Activated CD4-positive, alpha-beta T cell treated with anti-CD3 and anti-CD28 coated beads for 36 hours (primary cell): ENCODE data around the gene CYP3A7. TPM values are rescaled to one million over a fixed set of nuclear protein-coding genes. Genes with fewer than 3 reads are reported as not detected.
"Not testable (repeated sequence)": the region's sequence is repeated elsewhere in the genome, so short reads cannot be mapped to it uniquely, and the experiment has no call there.

ENCODE experiments used
- ATAC-seq: fragments of 200-7000 bp; cut with Tn5 transposase; one replicate; pipeline ENCODE4 v1.10.0; 2021; ENCODE audit warnings: mild to moderate bottlenecking, moderate library complexity
- CTCF ChIA-PET: fragments of 350-600 bp; sonication (Branson Sonifier 250); formaldehyde crosslinking; loops from one replicate; lab custom pipeline; 2021; ENCODE audit warnings: antibody characterized with exemption; lab: Charles Lee
- POLR2A ChIA-PET: fragments of 350-600 bp; sonication (Branson Sonifier 250); formaldehyde crosslinking; loops from one replicate; lab custom pipeline; 2021; ENCODE audit warnings: antibody characterized with exemption, inconsistent platforms; lab: Charles Lee
- DNase-seq: peaks from one replicate; pipeline ENCODE4 v3.0.0-alpha.2; 2020
- H3K27ac Mint-ChIP-seq: one replicate; pipeline ENCODE4 v1.8.0; 2021; ENCODE audit warnings: mixed read lengths
- H3K27me3 Mint-ChIP-seq: one replicate; pipeline ENCODE4 v1.8.0; 2021; ENCODE audit warnings: mixed read lengths
- H3K36me3 Mint-ChIP-seq: one replicate; pipeline ENCODE4 v1.8.0; 2021; ENCODE audit warnings: low read depth, mixed read lengths
- H3K4me1 Mint-ChIP-seq: one replicate; pipeline ENCODE4 v1.8.0; 2021; ENCODE audit warnings: mixed read lengths
- H3K4me3 Mint-ChIP-seq: one replicate; pipeline ENCODE4 v1.8.0; 2021; ENCODE audit warnings: mild to moderate bottlenecking, moderate library complexity, mixed read lengths
- H3K9me3 Mint-ChIP-seq: one replicate; pipeline ENCODE4 v1.8.0; 2021; ENCODE audit warnings: low read depth, mixed read lengths
- intact Hi-C, 2 experiments: fragments of 100-400 bp; cut with DNase I in 1 of 2; cut with micrococcal nuclease in 1 of 2; formaldehyde crosslinking; loops; one replicate each; pipeline versions ENCODE4 v1.14.2 to v1.15.1; 2022 to 2024; cut with DNase I, micrococcal nuclease
- total RNA-seq, 2 experiments: library from RNA; stranded (reverse); gene quantifications; one replicate each; pipeline ENCODE4 v1.2.3, GENCODE V29; 2021

CYP3A7 gene
- total RNA-seq, 2 experiments from 2014 or later, result not detected

GRCh38 chr7:99740573-99741440 is 5.8 kb upstream of the CYP3A7 start:
- CTCF ChIA-PET, result interaction anchor here (1.6 kb wide), 1 partner anchor 215 kb away, joined by 3 read pairs; no protein-coding TSS in a partner anchor
- Mint-ChIP-seq H3K27me3 (peaks cover 3% of the 10 kb centered on the region), H3K4me1 (peaks cover 17% of the 10 kb centered on the region), H3K9me3 (peaks cover 2% of the 10 kb centered on the region), H3K36me3 (peaks cover 9% of the 10 kb centered on the region), H3K27ac (peak overlapping the region; percentile 65), H3K4me3 (no peak overlapping the region)
- intact Hi-C loops, result no loop called here
- DNase-seq, result no peak
- POLR2A ChIA-PET, result no interaction called here
- peak; percentile 81 for ATAC-seq

DNA sequence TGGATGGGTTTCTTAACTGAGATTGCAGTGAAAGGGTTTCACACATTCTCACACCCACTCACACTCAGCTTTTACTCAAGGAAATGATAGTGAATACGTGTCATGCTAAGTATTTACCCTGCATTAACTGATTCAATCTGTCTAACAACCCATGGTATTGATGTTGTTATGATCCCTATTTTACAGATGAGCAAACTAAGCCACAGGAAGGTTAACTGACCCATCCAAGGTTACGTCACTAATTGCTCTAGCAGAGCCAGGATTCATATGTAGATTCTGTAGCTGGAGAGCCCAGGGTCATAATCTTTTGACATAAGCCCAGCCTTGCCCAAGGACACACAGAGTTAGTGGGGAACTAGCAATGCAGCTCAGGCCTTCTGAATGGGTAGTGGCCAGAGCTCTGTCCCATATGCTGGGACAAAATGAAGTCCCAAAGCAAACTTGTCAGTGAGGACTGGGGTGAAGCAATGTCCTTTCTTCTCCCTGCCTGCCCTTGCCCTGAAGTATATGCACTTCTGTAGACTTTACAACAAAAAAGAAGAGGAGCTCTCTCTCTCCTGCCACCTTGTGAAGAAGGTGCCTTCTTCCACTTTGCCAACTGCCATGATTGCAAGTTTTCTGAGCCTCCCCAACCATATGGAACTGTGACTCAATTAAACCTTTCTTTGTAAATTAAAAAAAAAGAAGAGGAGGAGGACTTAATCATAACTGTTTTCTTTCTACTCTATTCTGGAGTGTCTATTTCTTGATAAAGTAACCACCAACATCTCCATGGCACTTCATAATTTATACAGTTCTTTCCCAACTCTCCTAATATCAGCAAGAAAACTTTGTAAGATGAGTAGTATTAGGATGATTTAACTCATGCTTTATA is 4.9 kb upstream of the CYP3A7 start:
- intact Hi-C loops, result no loop called here
- H3K9me3 Mint-ChIP-seq, result no peaks in the 10 kb centered on the region
- peaks cover 9% of the 10 kb centered on the region for H3K36me3 Mint-ChIP-seq
- ATAC-seq (peak; percentile 71), DNase-seq (no peak)
- CTCF ChIA-PET, result interaction anchor here (1.6 kb wide), 1 partner anchor 215 kb away, joined by 3 read pairs; no protein-coding TSS in a partner anchor
- H3K27me3 Mint-ChIP-seq, result peaks cover 7% of the 10 kb centered on the region
- H3K4me3 Mint-ChIP-seq, result no peak overlapping the region
- H3K4me1 Mint-ChIP-seq, result peaks cover 17% of the 10 kb centered on the region
- H3K27ac Mint-ChIP-seq, result peak overlapping the region; percentile 14
- POLR2A ChIA-PET, result no interaction called here

DNA sequence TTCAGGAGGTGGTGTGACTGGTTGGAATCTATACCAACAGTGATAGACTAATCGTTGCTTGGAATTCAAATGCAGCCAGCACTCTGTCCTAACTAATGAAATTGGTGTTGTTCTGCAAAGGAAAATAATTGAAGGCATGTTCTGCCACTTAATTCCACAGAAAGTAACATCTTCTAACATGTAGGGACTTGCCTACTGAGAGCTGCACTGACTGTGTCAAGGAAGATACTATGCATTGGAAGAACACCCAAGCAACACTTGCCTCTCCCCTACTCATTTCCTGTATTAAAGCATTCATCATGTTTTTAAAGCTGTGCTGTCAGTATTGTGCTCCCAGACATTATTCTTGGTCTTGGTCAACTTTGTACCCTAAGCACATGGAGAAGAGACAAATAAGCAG is 2.7 kb upstream of the CYP3A7 start:
- Mint-ChIP-seq H3K27ac (no peak overlapping the region), H3K27me3 (peaks cover 3% of the 10 kb centered on the region), H3K36me3 (peaks cover 9% of the 10 kb centered on the region), H3K4me1 (peaks cover 17% of the 10 kb centered on the region), H3K9me3 (no peaks in the 10 kb centered on the region), H3K4me3 (no peak overlapping the region)
- POLR2A ChIA-PET, result no interaction called here
- no peak for ATAC-seq
- DNase-seq, result no peak
- intact Hi-C loops, result no loop called here
- CTCF ChIA-PET, result interaction anchor here (0.7 kb wide), 1 partner anchor 73 kb away, joined by 3 read pairs; no protein-coding TSS in a partner anchor

DNA sequence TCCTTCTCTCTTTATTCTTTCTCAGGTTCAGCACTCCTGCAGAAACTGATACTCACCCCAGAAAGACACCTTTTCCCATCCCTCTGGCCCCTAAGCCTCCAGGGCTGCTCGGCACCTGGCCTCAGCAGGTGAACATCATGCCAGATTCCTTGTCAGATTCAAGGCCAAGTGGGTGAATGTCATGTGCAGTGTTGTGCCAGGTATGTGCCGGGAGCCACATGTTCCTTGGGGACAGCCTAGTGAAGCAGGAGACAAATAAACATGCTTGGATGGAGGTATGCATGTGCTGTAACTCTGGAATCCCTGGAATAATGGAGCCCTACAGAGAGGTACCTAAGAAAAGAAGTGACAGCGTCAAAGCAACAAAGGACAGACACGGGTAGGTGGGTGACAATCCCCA is 1.7 kb upstream of the CYP3A7 start:
- DNase-seq, H3K36me3 Mint-ChIP-seq, intact Hi-C loops, CTCF ChIA-PET, H3K9me3 Mint-ChIP-seq, H3K27me3 Mint-ChIP-seq, H3K27ac Mint-ChIP-seq, ATAC-seq, POLR2A ChIA-PET, H3K4me3 Mint-ChIP-seq: not testable (repeated sequence)
- peaks cover 24% of the 10 kb centered on the region for H3K4me1 Mint-ChIP-seq

GRCh38 chr7:99733448-99733847 is 1.5 kb downstream of the CYP3A7 start:
- intact Hi-C loops, result loop anchor here in 1 of 2 experiments (2.0 kb wide), 1 partner anchor 15 kb away; no protein-coding TSS in a partner anchor
- Mint-ChIP-seq H3K9me3 (no peaks in the 10 kb centered on the region), H3K36me3 (peaks cover 3% of the 10 kb centered on the region), H3K27ac (no peak overlapping the region), H3K4me3 (no peak overlapping the region), H3K27me3 (peaks cover 3% of the 10 kb centered on the region), H3K4me1 (peaks cover 10% of the 10 kb centered on the region)
- POLR2A ChIA-PET, result no interaction called here
- no peak for DNase-seq
- no peak for ATAC-seq
- CTCF ChIA-PET, result no interaction called here

GRCh38 chr7:99733003-99733402 is 2.0 kb downstream of the CYP3A7 start:
- Mint-ChIP-seq H3K36me3 (no peaks in the 10 kb centered on the region), H3K4me3 (no peak overlapping the region), H3K9me3 (no peaks in the 10 kb centered on the region), H3K27me3 (peaks cover 3% of the 10 kb centered on the region), H3K27ac (no peak overlapping the region), H3K4me1 (peaks cover 10% of the 10 kb centered on the region)
- DNase-seq (no peak), ATAC-seq (no peak)
- POLR2A ChIA-PET, result no interaction called here
- CTCF ChIA-PET, result no interaction called here
- intact Hi-C loops, result loop anchor here in 1 of 2 experiments (2.0 kb wide), 1 partner anchor 16 kb away; no protein-coding TSS in a partner anchor

DNA sequence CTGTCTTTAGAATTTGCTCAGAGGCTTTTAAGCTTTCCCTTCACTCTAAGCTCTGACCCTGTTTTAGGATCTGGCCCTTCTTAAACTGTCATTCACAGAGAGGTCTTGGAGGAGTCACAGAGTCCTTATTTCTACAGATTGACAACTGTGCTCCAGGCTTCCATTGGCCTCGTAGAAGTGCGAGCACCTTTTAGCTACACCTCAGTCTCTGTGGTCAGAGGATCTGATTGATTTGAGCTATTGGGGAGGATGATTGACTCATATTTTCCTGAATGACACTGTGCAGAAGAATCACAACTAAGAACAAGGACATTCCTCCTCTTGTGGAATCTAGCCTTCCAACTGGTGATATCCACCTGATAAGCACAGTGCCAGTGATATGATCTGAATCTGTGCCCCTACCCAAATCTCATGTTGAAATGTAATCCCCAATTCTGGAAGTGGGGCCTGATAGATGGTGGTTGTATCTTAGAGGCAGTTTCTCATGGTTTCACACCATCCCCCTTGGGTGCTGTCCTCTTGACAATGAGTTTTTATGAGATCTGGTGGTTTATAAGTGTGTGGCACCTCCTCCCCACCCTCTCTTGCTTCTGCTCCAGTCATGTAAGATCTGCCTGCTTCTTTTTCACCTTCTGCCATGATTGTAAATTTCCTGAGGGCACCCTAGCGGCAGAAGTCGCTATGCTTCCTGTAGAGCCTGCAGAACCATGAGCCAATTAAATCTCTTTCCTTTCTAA is 3.2 kb downstream of the CYP3A7 start:
- Mint-ChIP-seq H3K27ac (no peak overlapping the region), H3K27me3 (peaks cover 3% of the 10 kb centered on the region), H3K4me1 (peaks cover 10% of the 10 kb centered on the region), H3K9me3 (no peaks in the 10 kb centered on the region), H3K36me3 (no peaks in the 10 kb centered on the region), H3K4me3 (no peak overlapping the region)
- ChIA-PET POLR2A (no interaction called here), CTCF (interaction anchor here (0.6 kb wide), 1 partner anchor 616 kb away, joined by 3 read pairs; no protein-coding TSS in a partner anchor)
- ATAC-seq (peak; percentile 74), DNase-seq (peak; percentile 28)
- intact Hi-C loops, result loop anchor here in 1 of 2 experiments (2.0 kb wide), 1 partner anchor 17 kb away; no protein-coding TSS in a partner anchor

DNA sequence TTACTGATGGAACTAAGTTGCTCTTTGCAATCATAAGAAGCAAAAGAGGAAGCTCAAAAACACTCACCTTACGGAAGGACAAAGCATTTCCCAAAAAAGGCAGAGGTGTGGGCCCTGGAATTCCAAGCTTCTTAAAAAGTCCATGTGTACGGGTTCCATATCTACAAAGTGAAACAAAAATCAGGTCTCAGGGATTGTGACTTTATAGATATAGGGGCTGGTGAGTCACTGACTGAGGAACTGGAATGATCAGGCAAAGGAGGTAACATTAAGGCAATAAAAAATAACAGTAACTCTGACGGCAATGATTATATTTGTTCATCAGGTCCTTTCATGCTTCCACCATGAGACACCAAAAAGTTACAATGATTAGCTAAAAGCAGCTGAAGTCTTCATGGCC is 4.0 kb downstream of the CYP3A7 start:
- Mint-ChIP-seq H3K9me3 (no peaks in the 10 kb centered on the region), H3K27ac (no peak overlapping the region), H3K4me1 (peaks cover 10% of the 10 kb centered on the region), H3K27me3 (peaks cover 3% of the 10 kb centered on the region), H3K4me3 (no peak overlapping the region), H3K36me3 (no peaks in the 10 kb centered on the region)
- intact Hi-C loops, result no loop called here
- POLR2A ChIA-PET, result no interaction called here
- ATAC-seq (no peak), DNase-seq (no peak)
- CTCF ChIA-PET, result interaction anchor here (0.6 kb wide), 1 partner anchor 616 kb away, joined by 3 read pairs; no protein-coding TSS in a partner anchor

- intact Hi-C loops, result no loop called here
- Mint-ChIP-seq H3K27ac (no peak overlapping the region), H3K4me1 (peaks cover 10% of the 10 kb centered on the region), H3K9me3 (no peaks in the 10 kb centered on the region), H3K27me3 (peaks cover under 1% of the 10 kb centered on the region), H3K4me3 (no peak overlapping the region), H3K36me3 (no peaks in the 10 kb centered on the region)
- ATAC-seq (no peak), DNase-seq (no peak)
- POLR2A ChIA-PET, result no interaction called here
- CTCF ChIA-PET, result no interaction called here
These were observed 4.7 kb downstream of the CYP3A7 start for GRCh38 chr7:99730238-99730810.

GRCh38 chr7:99729486-99730237 is 5.3 kb downstream of the CYP3A7 start:
- Mint-ChIP-seq H3K9me3 (no peaks in the 10 kb centered on the region), H3K27me3 (no peaks in the 10 kb centered on the region), H3K4me1 (peaks cover 10% of the 10 kb centered on the region), H3K4me3 (no peak overlapping the region), H3K36me3 (no peaks in the 10 kb centered on the region), H3K27ac (no peak overlapping the region)
- intact Hi-C loops, result no loop called here
- ATAC-seq (no peak), DNase-seq (no peak)
- CTCF ChIA-PET, result no interaction called here
- POLR2A ChIA-PET, result no interaction called here
